Measurements from ENCODE around the gene PHF23.

Gene PHF23

DNA sequence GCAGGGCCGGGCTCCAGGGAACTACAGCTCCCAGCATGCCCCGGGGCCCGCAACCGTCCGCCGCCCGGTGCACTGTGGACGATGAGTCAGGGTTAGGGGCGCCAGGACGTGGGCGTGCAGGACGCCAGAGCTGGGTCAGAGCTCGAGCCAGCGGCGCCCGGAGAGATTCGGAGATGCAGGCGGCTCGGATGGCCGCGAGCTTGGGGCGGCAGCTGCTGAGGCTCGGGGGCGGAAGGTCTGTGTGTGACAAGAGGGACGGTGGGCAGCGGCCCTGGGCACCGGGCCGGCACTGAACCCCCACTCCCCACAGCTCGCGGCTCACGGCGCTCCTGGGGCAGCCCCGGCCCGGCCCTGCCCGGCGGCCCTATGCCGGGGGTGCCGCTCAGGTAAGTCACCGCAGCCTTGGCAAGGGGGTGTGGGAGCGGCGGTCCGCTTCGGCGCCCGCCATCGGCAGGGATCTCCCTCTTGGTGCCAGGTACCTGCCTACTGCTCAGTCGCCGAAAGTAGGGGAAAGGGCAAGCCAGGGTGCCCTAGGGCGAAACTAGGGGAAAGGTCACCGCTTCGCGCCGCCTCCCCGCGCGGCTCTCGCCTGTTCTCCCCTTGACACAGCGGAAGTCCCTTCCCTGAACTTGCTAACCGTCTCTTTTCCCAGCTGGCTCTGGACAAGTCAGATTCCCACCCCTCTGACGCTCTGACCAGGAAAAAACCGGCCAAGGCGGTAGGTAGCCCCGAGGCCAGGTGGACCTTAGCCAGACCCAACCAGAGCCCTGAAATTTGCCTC lies 19.3 kb downstream of the PHF23 start, which contains the start of the genes ACADVL and DLG4:
Gene ACADVL, plus strand, starts transcription at position 127 of the 781 bp plus-strand sequence. Its CDS starts 47 bp downstream, at position 174.
Gene DLG4, minus strand, starts transcription at position 25 of the 781 bp plus-strand sequence.
- DNase-seq, result peak; percentile 95

DNA sequence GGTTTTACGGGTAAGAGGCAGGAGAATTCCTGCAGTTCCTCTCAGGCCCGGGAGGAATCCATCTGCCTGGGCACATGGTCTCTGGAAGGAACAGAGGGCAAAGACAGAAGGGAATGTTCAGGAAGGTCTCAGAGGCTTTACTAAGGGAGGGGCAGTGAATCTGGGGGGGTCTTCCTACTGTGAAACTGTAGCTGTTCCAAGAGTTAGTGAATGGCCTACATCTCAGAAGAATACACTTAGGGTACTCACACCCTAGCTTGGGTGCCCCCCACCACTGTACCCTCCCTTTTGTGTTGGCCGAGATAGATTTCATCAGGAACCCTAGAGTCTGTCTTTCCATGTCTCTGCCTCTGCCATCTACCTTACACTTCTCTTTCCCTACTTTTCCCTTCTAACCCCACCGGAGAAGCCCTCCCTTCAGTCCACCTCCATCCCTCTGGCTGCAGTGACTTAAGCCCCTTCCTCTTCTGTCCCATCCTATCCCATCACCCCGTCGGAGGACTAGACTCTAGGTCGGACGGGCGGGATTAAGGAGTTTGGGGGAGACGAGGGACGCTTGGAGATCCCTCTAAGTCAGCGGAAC lies 19.9 kb downstream of the PHF23 start:
- no peak for DNase-seq

DNA sequence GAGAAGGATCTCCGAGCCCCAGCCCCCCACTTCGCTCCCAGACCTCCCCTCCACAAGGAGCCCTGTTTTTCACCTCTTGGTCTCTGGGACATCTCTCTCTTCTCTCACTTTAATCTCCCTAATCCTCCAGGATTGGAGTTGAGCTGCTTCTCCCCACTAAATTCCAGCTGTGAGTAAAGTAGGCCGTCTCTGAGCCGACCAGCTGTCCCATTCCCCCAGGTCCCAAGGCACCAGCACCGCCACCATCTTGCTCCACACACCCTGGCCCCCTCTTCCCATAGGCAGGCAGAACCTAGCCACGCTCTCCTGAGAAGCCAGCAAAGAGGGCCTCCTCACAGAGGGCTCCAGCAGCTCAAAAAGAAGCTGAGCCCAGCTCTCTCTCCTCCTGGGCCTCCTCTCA lies 20.5 kb downstream of the PHF23 start:
- no peak for DNase-seq

DNA sequence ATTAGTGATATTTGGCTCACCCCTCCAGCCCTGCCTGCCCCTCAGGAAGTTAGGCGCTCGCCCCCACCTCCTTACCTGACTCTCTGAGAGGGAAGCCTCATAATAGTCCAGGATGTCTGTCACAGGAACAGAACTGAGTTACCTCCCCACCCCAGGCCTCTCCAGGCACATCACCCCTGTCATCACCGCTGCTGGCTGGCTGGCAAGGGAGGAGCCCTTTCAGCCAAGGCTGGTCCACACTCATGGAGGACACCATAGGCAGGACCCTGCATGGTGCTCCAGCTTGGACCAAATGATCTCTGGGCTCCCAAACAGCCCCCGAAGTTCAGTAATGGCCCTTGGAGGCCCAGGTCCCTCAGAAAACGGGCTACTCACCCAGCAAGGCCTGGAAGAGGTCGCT lies 21.1 kb downstream of the PHF23 start:
- no peak for DNase-seq

DNA sequence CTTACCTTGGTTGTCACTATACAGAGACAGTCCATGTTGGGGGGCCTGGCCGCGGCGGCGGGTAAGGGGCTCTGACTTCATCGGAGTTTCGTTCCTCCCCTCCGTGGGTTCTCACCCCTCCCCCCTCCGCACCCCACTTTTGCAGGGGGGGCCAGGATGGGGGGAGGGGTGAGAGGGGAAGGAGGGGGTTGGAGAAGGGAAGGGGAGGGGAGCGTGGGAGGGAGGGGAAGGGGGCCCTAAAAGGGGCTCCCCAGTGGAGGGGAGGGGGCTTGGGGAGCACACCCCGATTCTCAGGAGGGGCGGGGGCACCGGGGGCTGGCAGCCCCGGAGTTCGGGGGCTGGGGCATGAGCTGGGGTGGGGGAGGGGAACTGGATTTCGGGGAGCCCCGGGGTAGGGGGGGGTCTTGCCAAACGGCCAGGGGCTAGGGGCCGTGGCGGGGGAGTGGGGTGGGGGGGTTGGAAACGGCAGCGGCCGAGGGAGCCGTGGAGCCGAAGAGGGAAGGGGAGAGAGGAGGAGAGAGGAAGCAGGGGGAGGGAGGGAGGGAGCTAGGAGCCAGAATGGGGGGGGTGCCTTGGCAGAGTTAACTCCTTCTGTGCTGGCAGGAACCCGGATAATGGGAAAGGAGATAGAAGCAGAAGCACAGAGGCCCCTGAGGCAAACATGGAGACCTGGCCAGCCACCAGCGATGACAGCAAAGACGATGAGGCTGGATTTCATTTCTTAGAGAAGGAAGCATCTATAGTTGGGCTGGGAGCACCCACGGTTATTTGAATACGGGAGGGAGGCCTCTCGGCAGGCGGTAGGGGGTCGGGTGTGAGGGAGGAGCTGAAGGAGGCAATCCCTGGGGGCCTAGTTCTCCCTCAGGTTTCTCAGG lies 21.9 kb downstream of the PHF23 start:
- peak; percentile 87 for DNase-seq

DNA sequence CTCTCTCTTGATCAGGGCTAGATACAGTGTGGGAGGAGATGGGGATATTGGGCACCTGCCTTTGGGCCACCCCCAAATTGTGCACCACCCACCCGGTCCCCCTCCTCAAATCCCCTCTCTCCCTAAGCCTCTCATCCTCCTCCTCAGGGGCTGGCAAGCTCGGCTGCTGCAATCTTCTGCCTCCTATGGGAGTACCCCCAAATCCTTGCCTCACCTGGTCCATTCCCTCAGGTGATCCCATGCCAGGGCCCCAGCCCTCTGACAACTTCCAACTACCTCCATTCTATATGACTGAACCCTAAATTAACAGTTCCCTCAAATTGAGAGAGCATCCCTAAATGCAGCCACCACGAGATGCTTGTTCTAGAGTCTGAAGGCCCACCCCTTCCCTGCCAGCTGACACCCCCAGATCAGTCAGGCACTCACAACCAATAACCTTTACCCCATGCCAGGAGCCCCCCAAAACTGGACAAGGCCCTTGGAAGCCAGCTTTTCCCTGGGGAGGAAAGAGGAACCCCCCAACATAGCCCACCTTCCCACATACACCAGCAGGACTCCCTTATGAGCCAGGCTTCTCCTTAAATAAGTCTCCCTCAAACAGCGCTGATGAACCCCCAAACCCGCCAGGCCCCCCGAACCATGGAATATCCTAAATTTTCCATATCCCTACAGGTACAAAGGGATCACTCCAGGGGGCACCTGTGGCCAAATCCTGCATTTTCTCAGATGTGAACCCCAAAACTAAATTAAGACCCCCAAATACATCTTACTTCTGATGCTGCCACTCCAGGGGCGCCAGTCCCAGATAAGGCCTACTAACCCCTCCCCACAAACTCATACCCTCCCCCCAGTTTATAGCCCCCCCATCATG lies 22.8 kb downstream of the PHF23 start:
- DNase-seq, result no peak

DNA sequence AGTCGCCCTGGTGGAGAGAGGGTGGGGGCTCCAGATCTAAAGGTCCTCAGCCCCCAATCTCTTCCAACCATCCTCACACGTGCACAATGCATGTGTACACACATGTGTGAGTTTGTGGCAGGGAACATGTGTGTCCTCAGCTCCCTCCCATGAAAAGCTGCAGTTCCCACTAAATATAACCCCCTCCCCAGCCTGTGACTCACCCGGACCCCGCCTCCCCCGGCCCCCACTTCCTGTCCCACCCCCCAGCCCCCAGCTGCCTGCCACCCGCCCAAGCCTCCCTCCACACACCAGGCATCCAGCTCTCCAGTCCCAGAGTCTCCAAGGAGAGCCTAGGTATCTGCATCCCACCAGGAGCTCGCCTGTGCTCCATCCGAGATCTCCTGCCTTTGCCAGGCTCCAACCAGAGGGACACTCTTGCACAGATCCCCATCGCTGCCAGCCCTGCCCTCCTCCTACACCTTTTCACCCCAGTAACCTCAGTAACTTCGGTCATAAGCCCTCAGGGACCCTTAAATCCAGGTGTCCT lies 23.5 kb downstream of the PHF23 start:
- DNase-seq, result no peak

DNA sequence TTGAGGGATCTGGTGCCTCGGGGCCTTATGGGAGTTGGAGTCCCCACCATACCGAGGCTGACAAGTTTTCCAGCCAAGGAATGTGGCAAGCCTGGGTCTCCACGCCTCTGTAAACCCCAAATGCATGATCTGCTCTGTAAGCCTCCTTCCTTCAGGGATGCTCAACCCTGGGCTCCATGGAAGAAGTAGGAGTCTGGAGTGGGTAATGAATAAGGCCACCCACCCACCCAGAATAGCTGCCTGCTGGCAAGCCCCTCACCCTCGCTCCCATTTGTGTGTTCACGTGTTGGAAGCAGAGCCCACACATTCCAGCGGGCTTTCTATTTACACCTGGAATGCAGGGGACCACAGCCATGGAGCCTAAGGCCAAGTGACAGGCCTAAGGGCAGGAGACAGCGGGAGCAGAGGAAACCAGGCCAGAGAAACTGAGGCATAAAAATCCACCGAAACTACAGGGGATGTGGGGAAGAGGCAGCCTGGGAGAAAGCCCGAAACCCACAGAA lies 24.1 kb downstream of the PHF23 start:
- no peak for DNase-seq

DNA sequence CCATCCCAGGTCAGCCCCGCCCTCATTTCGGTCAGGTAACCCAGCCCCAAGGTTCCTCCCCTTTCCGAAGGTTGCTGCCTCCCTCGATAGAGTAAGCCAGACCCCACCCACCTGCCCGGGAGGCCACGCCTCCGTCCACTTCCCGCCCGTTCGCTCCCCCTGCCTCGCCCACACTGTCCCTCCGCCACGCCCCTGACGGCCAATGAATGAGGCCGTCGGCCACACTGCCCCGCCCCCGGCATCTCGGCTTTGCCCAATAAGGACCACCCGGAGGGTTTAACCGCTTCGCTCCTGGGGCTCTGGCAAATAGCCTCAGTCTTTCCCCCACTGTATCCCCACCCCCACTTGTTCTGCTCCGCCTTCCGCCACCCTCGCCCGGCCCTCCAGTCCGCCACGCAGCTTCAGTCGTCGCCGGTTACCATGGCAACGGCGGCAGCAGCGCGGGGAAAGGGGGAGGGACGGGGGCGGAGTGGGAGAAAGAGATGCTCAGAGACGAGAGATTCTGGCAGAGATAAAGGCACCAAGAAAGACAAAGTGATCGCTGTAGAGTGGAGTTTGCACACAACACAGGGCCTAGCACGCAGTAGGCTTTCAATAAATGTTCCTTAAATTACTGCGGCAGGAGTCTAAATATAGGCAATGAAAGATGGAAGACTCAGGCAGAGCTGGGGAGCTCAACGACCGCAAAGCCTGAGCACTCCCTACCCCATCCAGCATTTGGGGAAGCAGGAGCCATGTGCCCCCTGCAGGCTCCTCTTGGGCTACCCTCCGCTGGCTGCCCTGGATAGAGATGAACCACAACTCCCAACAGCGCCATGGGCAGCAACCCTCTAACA lies 24.7 kb downstream of the PHF23 start:
- DNase-seq, result peak; percentile 99

DNA sequence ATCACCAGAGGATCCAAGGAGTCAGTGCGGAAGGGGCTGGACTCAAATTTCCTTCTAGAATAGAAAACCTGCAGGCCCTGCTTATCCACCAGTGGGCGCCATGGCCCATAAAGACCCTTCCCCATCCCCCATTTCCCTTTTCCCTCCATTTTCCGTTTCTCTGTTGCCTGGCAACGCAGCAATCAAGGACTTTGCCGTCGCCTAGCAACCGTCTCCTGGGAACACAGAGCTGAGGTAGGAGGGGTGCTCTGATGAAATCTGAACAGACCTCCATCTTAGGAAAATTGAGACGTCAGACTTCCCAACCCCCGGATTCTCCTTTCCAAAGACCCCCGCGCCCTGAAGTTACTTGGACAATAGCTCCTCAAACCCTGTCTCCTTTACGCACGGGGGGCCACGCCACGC lies 25.4 kb downstream of the PHF23 start:
- peak; percentile 90 for DNase-seq

DNA sequence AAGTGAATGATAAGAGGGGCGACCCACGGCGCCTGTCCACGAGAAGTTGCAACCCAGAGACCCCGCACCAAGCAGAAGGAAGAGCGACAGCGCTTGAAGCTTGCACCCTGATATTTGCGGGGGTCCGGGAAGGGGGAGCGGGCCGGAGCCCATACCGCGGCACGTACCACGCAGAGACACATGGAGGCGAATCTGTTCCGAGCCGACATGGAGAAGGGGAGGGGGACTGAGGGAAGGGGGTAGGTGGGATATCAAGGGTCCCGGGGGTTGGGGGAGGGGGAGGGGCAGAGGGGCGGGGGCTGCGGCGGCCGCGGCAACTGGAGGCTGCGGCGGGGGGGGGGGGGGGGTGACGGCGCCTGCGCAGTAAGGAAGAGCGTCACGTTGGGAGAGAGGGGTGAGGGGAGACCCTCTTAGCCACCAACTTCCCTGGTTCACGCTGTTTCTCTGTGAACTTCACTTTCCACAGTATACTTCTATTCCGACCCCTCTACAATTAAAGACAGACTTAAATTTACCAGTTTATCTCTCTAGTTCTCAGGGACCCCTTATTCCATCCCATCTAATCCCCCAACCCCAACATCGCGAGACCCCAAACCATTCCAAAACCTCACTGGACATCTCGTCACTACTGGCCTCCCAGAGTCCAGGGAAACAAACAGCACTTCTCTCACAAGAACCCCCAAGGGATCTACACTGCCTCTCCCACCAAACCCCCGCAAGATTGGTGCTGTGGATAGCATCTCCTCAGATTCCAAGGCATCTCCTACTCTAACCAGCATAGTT lies 27.6 kb downstream of the PHF23 start:
- DNase-seq, result peak; percentile 35

DNA sequence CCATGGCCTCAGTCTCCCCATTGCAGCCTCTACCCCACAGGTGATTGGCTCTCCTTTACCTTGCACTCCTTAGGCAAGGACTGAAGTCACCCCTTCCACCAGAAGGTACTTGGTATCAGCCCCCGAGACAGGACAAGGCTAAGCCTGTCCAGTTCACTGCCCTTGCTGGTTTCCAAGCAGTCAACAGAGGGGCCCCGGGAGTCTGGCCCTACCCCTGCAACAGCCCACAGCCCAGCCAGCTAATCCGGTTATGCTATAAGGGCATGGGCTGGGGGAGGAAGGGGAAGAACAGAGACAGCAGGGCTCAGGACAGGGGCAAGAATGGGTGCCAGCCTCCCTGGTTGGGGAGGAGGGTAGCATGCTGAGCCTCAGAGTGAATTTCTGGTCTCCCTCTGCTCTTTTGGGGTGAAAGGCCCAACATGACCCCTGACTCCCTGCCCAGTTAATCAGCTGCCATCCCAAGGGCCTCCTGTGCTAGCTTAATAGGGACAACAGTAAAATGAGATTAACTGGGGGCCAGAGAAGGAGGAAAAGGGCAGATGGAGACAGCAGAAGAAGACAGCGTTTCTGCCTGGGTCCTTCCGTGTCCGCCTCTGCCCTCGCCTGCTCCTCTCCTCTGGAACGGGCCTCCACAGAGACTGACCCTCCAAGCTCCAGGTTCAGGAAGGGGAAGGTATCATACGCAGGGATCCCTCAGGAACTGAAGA lies 30.4 kb downstream of the PHF23 start:
- peak; percentile 12 for DNase-seq

DNA sequence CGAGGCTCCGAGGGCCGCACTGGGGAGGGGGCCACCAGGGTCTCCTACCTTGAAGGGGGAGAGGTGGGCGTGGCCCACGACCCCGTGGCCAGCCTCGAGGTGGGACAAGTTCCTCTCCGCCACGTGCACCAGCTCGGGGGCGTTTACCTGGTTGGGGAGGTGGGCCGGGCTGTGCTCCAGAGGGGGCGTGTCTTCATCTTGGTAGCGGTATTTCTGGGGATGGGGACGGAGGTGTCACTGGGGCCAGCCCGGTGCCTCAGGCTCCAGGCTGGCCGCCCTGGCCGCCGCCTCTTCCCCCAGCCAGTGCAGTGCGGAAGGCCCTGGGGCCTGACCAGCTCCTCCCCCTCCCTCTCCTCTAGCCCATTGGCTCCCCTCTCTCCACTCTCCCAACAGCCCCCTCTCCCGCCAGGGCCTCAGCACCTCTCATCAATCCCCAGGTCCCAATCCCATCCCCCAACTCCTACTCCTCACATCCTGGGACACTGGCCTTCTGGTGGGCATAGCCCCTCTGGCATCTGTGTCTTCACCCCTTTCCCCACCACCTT lies 31.2 kb downstream of the PHF23 start:
- peak; percentile 31 for DNase-seq

DNA sequence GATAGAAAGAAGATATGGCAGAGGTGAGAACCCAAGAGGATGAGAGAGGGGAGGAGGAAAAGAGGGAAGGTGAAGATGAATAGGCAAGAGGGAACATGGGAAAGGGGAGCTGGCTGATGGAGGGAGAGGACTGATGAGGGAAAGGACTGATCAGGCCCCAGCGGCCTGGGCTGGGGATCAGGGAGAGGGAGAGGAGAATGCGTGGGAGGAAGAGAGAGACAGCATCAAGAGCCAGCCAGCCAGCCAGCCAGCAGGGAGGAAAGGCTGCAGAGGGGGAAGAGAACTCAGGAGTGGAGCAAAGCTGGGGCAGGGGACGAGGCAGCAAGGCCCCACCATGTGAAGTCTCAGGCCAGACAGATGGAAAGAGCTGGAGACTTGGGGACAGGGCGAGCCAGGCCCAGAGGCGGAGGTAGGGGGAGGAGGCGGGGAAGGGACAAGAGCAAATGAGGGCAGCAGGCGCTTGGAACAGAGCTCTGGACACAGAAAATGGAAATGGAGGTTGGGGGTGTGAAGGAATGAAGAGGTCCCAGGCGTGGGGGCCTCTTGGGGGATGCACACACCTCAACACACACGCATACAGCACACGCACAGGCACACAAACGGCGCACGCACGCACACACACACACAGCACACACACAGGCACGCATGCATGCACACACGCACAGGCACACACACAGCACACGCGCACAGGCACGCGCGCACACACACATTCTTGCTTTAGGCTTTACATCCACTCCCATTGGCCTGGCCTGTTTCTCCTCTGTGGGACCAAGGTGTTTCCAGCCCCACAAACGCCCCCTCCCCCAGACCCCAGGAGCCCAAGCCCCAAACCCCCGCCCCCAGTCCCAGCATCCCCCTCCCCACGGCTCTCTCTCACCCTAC lies 31.9 kb downstream of the PHF23 start:
- peak; percentile 68 for DNase-seq

DNA sequence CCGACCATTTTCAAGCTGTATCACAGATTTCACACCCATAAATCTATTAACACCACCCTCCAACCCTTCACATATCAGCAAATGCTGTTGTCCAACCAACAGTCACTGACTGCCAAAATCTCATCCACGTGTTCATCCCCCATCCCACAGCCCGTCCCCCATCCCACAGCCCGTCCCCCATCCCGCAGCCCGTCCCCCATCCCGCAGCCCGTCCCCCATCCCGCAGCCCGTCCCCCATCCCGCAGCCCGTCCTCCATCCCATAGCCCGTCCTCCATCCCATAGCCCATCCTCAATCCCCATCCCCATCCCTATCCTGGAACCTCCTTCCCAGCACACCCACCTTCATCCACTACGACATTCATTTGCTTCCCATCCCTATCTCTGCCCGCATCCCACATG lies 33.7 kb downstream of the PHF23 start:
- DNase-seq, result no peak

DNA sequence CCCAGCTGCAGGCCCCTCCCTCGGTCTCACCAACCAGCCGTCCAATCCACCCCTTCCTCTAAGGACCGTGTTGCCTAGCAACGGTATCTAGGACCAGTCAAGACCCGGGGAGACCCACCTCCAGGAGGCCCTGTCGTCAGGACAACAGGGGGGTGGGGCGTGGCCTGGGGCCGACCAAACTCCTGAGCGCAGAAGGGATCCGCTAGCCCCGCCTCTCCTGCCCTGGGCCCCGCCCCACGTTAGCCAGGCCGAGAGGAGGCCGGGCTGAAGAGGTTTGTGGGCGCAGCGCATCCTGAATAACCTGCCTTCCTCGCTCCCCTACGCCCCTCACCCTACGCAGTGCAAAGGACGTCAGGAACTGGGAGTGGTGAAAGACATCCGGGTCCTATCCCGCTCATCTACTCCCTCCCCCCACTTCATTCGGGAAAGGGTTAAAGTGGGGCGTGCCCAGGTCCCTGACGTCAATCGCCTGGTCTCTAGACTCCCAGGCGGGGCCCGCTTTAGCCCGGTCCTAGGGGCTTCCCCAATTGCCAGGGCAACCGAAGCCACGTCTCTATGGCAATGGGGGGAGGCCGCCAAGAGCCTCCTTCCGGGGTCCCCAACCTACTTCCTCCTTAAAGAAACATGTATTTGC lies 34.3 kb downstream of the PHF23 start:
- DNase-seq, result peak; percentile 93

DNA sequence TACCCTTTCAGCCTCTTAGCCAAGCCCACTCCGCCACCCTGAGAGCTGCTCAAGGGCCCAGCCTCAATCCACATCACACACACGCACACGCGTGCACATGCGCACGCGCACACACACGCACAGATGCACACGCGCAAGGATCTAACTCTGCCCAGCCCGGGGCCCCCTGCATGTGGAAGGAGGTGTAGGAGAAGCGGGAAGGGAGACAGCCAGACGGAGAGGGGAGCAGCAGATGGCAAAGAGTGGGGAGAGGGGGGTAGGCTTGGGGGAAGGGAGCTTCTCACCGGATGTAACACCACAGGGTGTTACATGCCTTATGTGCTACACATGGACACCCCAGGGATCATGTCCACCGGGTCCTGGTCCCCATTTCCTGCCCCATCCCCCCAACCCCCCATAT lies 34.9 kb downstream of the PHF23 start:
- DNase-seq, result no peak

DNA sequence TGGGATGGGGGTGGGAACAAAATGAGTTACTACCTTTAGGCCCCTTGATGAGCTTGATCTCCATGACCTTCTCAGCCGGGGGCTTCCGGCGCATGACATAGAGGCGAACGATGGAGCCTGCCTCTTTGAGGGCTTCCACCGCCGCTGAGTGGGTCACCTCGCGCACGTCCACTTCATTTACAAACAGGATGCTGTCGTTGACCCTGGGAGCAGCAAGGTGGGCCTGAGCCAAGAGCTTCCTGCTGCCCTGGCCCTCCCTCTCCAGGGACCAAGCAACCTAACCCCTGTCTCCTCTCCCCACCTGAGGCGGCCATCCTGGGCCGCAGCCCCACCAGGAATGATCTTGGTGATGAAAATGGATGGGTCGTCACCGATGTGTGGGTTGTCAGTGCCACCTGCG lies 35.9 kb downstream of the PHF23 start:
- peak; percentile 22 for DNase-seq
